BLaER1 treated with 17β-estradiol and CSF1 and Interleukin-3, amounts not matched to agents 10 nM and 100 nM (cell line): ENCODE results near the gene CHST15.

ENCODE experiments used
- H3K27ac ChIP-seq, 11 experiments: shearing (Covaris generic); formaldehyde crosslinking; 2 replicates each; pipeline ENCODE4 v1.8.1; 2022
- H3K27me3 ChIP-seq, 11 experiments: shearing (Covaris generic); formaldehyde crosslinking; 2 replicates each; pipeline ENCODE4 v1.8.1; 2022
- H3K36me3 ChIP-seq, 11 experiments: shearing (Covaris generic); formaldehyde crosslinking; 2 replicates each; pipeline ENCODE4 v1.8.1; 2022
- H3K4me1 ChIP-seq, 10 experiments: shearing (Covaris generic); formaldehyde crosslinking; 2 replicates each; pipeline ENCODE4 v1.8.1; 2022
- H3K4me2 ChIP-seq, 11 experiments: shearing (Covaris generic); formaldehyde crosslinking; 2 replicates each; pipeline ENCODE4 v1.8.1; 2022
- H3K4me3 ChIP-seq, 10 experiments: shearing (Covaris generic); formaldehyde crosslinking; 2 replicates each; pipeline ENCODE4 v1.8.1; 2022
- H3K9ac ChIP-seq, 11 experiments: shearing (Covaris generic); formaldehyde crosslinking; 2 replicates each; pipeline ENCODE4 v1.8.1; 2022
- H3K9me3 ChIP-seq, 11 experiments: shearing (Covaris generic); formaldehyde crosslinking; replicated peaks in 1 of 11; 2 replicates each; pipeline ENCODE4 v1.8.1; 2022
- H4K20me1 ChIP-seq, 11 experiments: shearing (Covaris generic); formaldehyde crosslinking; 2 replicates each; pipeline ENCODE4 v1.8.1; 2022
- Cebpa-rat ChIP-seq, 11 experiments: shearing (Covaris generic); IDR thresholded peaks; 2 replicates each; pipeline ENCODE4 v1.8.1; 2022

The CHST15 gene

DNA sequence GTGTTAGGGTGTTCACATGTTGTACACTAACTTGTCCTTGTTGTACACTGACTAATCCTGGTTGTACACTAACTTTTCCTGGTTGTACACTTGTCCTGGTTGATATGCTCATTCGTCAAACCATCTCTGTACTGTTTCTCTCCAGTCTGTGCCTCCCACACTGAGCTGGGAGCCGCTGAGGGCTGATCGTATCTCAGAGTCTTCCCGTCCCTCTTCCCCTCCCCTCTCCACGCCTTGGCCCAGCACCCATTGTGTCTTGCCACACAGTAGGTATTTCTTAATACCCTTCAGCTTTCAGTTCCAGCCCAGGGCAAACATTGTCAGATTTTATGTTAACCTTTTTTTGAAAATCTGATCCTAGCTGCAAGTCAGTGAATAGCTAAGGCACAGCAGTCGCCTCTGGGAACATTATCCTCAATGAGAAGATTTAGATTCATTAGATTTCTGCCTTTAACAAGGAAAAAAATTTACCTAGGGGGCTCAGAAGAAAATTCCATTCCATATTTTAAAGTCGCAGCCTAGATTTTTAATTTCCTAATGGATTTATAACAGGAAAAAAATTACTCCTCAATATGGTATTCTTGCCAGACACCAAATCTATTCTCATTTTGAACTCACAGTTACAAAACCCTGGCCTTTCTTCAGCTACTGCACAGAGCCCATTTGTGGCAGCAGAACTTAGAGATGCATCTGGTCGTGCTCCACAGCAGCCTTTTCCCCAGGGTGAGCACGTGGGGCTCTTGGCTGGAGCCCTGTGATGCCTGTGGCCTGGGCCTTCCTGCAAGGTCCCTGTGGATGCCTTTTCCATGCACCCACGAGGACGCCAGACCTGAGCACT, 33.0 kb upstream of the CHST15 start:
- Histone ChIP-seq H3K27ac (peak overlapping the region in 7 of 11 experiments; percentile 3 to 60 (median 35); a peak in 9 of 22 replicates), H3K9me3 (no peaks in the 10 kb centered on the region), H3K4me3 (no peak overlapping the region), H3K4me2 (peak overlapping the region; percentile 47 to 74 (median 60)), H3K36me3 (no peaks in the 10 kb centered on the region), H3K27me3 (no peaks in the 10 kb centered on the region), H3K9ac (peak overlapping the region in 2 of 11 experiments; percentile 14 to 24; a peak in 2 of 22 replicates), H4K20me1 (no peaks in the 10 kb centered on the region), H3K4me1 (peaks cover 72 to 94% (median 90%) of the 10 kb centered on the region in 10 experiments)
- TF ChIP-seq Cebpa-rat (IDR thresholded peaks at IDR 0.05): no peak

DNA sequence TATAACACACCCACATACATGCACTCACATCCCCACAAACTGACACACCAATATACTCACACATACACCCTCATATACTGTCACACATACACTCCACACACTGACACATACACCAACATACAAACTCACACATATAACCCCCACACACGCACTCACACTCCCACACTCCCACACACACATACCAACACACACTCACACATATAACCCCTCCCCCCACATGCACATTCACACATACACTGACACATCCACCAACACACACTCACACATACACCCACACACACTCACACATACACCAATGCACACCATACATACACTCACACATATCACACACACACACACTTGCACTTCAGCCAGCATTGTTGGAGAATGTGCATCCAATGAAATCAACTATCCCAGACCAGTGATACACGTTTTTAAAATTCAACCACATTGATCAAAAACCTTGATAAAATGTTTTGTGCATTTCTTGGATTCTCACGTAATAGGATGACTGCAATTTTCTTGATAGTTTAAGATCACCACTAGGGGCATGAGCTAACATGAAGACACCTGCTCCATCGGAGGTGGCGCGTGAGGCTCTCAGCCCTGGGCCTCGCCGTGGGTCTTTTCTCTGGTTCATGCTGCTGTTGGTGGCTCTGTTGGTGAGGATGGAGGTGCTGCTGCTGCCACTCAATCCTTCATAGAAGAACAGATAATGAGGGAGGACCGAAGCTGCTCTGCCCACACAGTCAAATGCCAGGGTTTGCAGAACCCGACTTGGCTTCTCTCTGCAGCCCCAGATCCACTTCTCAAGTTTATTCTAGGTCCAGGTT, 32.1 kb upstream of the CHST15 start:
- peak overlapping the region; percentile 41 to 74 (median 60); a peak in 18 of 22 replicates for H3K4me2 ChIP-seq
- no peak overlapping the region for H3K9ac ChIP-seq
- TF ChIP-seq Cebpa-rat (IDR thresholded peaks at IDR 0.05): no peak

DNA sequence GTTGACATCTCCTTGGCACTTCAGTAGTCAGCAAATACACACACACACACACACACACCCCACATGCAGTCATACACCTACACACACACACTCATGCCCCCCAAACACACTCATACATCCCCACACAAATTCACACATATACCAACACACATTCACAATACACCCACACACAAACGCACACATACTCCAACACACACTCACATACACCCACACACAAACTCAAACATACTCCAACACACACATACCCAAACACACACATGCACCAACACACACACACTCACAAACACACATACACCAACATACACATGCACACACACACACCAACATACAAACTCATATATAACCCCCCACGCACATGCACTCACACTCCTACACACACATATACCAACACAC, 31.4 kb upstream of the CHST15 start:
- Histone ChIP-seq H4K20me1 (no peaks in the 10 kb centered on the region), H3K9me3 (no peaks in the 10 kb centered on the region), H3K27me3 (no peaks in the 10 kb centered on the region), H3K4me3 (no peak overlapping the region), H3K27ac (peak overlapping the region in 3 of 11 experiments; percentile 27 to 68 (median 38); a peak in 4 of 22 replicates), H3K9ac (no peak overlapping the region), H3K36me3 (no peaks in the 10 kb centered on the region), H3K4me2 (peak overlapping the region in 9 of 11 experiments; percentile 40 to 86 (median 67); a peak in 10 of 22 replicates), H3K4me1 (peaks cover 83 to 96% (median 91%) of the 10 kb centered on the region in 10 experiments)
- no peak for TF ChIP-seq Cebpa-rat (IDR thresholded peaks at IDR 0.05)

More for the DNA sequence above, 32.1 kb upstream of the CHST15 start:
- peak overlapping the region in 3 of 11 experiments; percentile 35 to 60 (median 50); a peak in 5 of 22 replicates for H3K27ac ChIP-seq
- H3K4me3 ChIP-seq: no peak overlapping the region
- no peaks in the 10 kb centered on the region for H4K20me1 ChIP-seq
- no peaks in the 10 kb centered on the region for H3K27me3 ChIP-seq
- no peaks in the 10 kb centered on the region for H3K9me3 ChIP-seq
- H3K36me3 ChIP-seq: no peaks in the 10 kb centered on the region
- H3K4me1 ChIP-seq: peaks cover 76 to 92% (median 89%) of the 10 kb centered on the region in 10 experiments

DNA sequence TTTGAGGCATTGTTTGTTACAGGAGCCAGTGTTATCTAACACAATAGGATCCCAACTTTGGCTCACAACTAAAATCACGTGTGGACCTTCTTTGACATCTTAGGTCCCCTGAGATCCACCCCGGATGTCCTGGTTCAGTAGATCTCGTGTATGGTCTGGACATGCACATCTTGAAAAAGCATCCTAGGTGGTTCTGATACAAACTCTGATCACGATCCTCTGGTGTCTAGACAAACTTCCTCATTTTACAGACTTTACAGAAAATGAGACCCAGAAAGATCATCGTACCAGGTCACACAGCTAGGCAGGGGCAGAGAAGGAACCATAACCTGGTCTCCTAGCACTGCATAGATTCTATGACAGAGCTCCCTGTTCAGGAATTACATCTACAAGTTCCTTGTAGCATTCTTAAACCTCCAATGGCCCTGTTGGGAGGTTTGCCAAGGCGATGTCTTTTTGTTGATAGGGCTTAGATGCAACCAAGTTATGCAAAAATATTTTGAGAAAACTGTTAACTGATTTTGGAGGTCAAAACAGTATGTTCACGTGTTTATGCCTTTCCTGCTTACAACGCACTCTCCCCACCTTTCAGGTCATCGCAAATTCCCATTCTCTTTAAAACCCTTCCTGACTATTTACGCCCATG, 30.8 kb upstream of the CHST15 start:
- TF ChIP-seq Cebpa-rat (IDR thresholded peaks at IDR 0.05): no peak
- peaks cover 86 to 96% (median 92%) of the 10 kb centered on the region in 10 experiments for H3K4me1 ChIP-seq
- H3K27me3 ChIP-seq: no peaks in the 10 kb centered on the region
- H4K20me1 ChIP-seq: no peaks in the 10 kb centered on the region
- H3K9ac ChIP-seq: 0 out of 22 replicates have a peak overlapping the region, but pooled peaks of 1 of the 11 experiments have one; percentile 16
- no peaks in the 10 kb centered on the region for H3K9me3 ChIP-seq
- no peaks in the 10 kb centered on the region for H3K36me3 ChIP-seq
- peak overlapping the region in 8 of 11 experiments; percentile 8 to 68 (median 27); a peak in 11 of 22 replicates for H3K27ac ChIP-seq
- no peak overlapping the region for H3K4me3 ChIP-seq
- H3K4me2 ChIP-seq: peak overlapping the region in 10 of 11 experiments; percentile 40 to 86 (median 64); a peak in 20 of 22 replicates

DNA sequence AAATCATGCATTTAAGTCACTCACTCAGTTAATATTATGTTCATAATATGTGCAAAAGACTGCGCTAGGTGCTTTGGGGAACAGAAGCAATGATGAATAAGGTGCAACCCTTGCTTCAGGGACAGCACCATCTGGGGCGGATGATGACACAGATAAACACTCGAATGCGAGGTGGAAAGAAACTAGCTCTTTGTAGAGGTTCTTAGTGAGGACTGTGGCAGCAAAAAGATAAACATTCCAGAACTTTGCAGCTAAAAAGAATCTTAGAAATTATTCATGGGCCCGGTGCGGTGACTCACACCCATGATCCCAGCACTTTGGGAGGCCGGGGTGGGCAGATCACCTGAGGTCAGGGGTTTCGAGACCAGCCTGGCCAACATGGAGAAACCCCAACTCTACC, 29.8 kb upstream of the CHST15 start:
- Histone ChIP-seq H3K4me2 (peak overlapping the region in 10 of 11 experiments; percentile 40 to 86 (median 64); a peak in 18 of 22 replicates), H3K27ac (peak overlapping the region in 3 of 11 experiments; percentile 25 to 68 (median 50); a peak in 5 of 22 replicates), H3K36me3 (no peaks in the 10 kb centered on the region), H3K27me3 (no peaks in the 10 kb centered on the region), H3K9ac (no peak overlapping the region), H4K20me1 (no peaks in the 10 kb centered on the region), H3K4me3 (no peak overlapping the region), H3K4me1 (peaks cover 86 to 96% (median 92%) of the 10 kb centered on the region in 10 experiments), H3K9me3 (no peaks in the 10 kb centered on the region)
- no peak for TF ChIP-seq Cebpa-rat (IDR thresholded peaks at IDR 0.05)

DNA sequence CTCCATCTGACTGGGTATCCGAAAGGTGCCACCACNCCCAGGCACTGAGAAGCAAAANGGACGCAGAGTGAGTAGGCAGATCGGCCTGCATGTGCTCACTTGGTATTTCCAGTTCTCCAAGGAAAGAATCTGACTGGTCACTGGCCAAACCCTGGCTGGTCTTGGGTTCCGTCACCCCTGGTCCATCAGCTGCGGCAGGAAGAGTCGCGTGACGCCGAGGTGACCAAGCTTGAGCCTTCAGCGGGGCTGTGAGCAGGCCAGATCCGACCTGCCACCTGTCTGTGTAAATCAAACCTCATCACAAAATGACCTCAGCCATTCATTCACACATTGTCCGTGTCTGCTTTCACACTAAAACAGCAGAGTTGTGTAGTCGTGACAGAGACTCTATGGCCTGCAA, 28.8 kb upstream of the CHST15 start:
- Histone ChIP-seq H4K20me1 (no peaks in the 10 kb centered on the region), H3K4me1 (peaks cover 87 to 96% (median 92%) of the 10 kb centered on the region in 10 experiments), H3K9ac (peak overlapping the region in 2 of 11 experiments; percentile 6 to 18; a peak in 1 of 22 replicates), H3K4me2 (peak overlapping the region in 8 of 11 experiments; percentile 8 to 86 (median 39); a peak in 12 of 22 replicates), H3K36me3 (no peaks in the 10 kb centered on the region), H3K27me3 (no peaks in the 10 kb centered on the region), H3K9me3 (no peaks in the 10 kb centered on the region), H3K4me3 (no peak overlapping the region), H3K27ac (peak overlapping the region in 4 of 11 experiments; percentile 31 to 68 (median 44); a peak in 8 of 22 replicates)
- TF ChIP-seq Cebpa-rat (IDR thresholded peaks at IDR 0.05): no peak

DNA sequence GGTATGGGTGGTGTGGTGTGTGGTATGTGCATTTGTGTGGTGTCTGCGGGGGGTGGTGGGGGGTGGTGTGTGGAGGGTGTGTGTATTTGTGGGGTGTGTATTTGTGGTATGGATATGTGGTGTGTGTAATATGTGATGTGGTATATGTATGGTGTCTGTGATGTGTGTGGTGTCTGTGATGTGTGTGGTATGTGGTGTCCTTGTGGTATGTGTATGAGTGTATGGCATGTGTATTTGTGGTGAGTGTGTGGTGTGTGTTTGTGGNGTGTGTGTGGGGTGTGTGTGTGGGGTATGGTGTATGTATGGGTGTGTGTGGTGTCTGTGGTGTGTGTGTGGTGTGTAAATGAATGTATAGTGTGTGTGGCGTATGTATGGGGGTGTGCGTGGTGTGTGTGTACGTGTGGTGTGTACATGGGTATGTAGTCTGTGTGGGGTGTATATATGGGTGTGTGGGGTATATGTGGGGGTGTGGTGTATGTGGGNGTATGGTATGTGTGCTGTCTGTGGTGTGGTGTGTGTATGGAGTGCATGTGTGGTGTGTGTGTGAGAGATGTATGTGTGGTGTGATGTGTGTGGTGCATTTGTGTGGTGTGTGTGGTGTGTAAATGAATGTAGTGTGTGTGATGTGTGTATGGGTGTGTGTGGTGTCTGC, 27.1 kb upstream of the CHST15 start:
- Histone ChIP-seq H3K27me3 (no peaks in the 10 kb centered on the region), H4K20me1 (no peaks in the 10 kb centered on the region), H3K4me2 (peak overlapping the region; percentile 80 to 93 (median 89); a peak in 21 of 22 replicates), H3K4me3 (no peak overlapping the region), H3K27ac (peak overlapping the region in 10 of 11 experiments; percentile 19 to 93 (median 88); a peak in 19 of 22 replicates), H3K4me1 (peaks cover 79 to 96% (median 90%) of the 10 kb centered on the region in 10 experiments), H3K36me3 (no peaks in the 10 kb centered on the region), H3K9ac (peak overlapping the region in 6 of 11 experiments; percentile 64 to 78 (median 74); a peak in 10 of 22 replicates), H3K9me3 (no peaks in the 10 kb centered on the region)
- no peak for TF ChIP-seq Cebpa-rat (IDR thresholded peaks at IDR 0.05)

DNA sequence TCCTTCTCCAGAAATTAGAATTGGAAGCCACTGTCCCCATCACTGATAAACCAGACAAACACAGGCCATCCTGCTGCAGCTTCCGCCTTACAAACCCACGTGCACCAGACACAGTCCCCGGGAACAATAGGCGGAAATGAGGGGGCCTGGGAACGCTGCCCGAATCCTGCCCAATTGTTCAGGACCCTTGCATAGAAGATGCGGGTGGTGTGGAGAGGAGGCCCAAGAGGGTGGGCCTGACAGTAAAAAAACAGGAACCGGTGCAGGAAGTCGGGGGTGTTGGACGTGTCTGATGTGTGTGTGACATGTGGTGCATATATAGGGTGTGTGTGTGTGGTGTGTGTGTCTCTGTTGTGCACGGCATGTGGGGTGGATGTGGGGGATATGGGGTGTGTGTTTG, 26.5 kb upstream of the CHST15 start:
- H3K4me2 ChIP-seq: peak overlapping the region; percentile 80 to 93 (median 89)
- H3K9me3 ChIP-seq: no peaks in the 10 kb centered on the region
- H3K9ac ChIP-seq: peak overlapping the region; percentile 28 to 78 (median 70); a peak in 18 of 22 replicates
- H3K4me1 ChIP-seq: peaks cover 77 to 94% (median 85%) of the 10 kb centered on the region in 10 experiments
- no peaks in the 10 kb centered on the region for H4K20me1 ChIP-seq
- peak overlapping the region; percentile 50 to 93 (median 88); a peak in 21 of 22 replicates for H3K27ac ChIP-seq
- peak overlapping the region in 2 of 10 experiments; percentile 1; a peak in 1 of 20 replicates for H3K4me3 ChIP-seq
- TF ChIP-seq Cebpa-rat (IDR thresholded peaks at IDR 0.05): no peak
- H3K27me3 ChIP-seq: no peaks in the 10 kb centered on the region
- no peaks in the 10 kb centered on the region for H3K36me3 ChIP-seq
